Gastrocnemius medialis (tissue), 4 donors: ENCODE results near the gene GLE1.

Source experiments
- POLR2A ChIP-seq, 2 donors: fragments of 450-650 bp; IDR thresholded peaks; one replicate each; pipeline ENCODE4 v1.6.1; 2017; ENCODE audit warnings: antibody characterized with exemption in 2 of 2, mild to moderate bottlenecking in 2 of 2, moderate library complexity in 2 of 2
- TF ChIP-seq, protein P1 (sequence below), 5 experiments: fragments of 450-650 bp in 3 of 5; fragments of 200-600 bp in 2 of 5; sonication (generic) in 2 of 5; IDR thresholded peaks in 4 of 5; conservative IDR thresholded peaks in 1 of 5; 1 replicate in 4 of 5; 2 replicates in 1 of 5; pipeline ENCODE4 v1.5.1; 2016 to 2019; ENCODE audit warnings: antibody characterized with exemption in 5 of 5, mild to moderate bottlenecking in 3 of 5, moderate library complexity in 3 of 5

DNA sequence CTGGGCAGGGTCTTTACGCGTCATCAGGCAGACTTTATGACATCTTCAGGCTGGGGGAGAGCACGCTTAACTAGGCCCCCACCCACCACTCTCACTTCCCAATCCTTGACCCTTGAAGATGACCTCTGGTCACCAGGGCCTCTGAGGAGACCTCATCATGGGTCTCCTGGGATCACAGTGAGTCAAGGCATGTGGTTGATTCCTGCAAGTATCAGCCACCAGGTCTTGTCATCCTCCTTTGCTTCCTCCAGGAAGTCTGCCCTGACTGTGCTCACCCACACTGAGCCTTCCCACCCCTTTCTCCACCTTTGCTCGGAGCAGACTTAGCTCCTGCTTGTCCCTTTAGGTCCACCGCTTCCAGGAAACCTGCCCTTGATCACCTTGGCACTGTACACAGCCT is 31.4 kb upstream of the GLE1 start:
- TF ChIP-seq, protein P1, sequence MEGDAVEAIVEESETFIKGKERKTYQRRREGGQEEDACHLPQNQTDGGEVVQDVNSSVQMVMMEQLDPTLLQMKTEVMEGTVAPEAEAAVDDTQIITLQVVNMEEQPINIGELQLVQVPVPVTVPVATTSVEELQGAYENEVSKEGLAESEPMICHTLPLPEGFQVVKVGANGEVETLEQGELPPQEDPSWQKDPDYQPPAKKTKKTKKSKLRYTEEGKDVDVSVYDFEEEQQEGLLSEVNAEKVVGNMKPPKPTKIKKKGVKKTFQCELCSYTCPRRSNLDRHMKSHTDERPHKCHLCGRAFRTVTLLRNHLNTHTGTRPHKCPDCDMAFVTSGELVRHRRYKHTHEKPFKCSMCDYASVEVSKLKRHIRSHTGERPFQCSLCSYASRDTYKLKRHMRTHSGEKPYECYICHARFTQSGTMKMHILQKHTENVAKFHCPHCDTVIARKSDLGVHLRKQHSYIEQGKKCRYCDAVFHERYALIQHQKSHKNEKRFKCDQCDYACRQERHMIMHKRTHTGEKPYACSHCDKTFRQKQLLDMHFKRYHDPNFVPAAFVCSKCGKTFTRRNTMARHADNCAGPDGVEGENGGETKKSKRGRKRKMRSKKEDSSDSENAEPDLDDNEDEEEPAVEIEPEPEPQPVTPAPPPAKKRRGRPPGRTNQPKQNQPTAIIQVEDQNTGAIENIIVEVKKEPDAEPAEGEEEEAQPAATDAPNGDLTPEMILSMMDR (IDR thresholded peaks at IDR 0.05 in 4 of 5, conservative IDR thresholded peaks at IDR 0.05 in 1 of 5) = no peak
- TF ChIP-seq POLR2A (IDR thresholded peaks at IDR 0.05) = no peak
